OCI-LY1 (cell line): ENCODE results near the gene TMEM178B.

Experiments used
- EZH2 ChIP-seq: fragments of 200-600 bp; sonication (generic), shearing (Covaris generic); IDR thresholded peaks from 2 replicates; pipeline ENCODE4 v1.8.0; 2017; ENCODE audit warnings: borderline replicate concordance, mixed run types, mild to moderate bottlenecking, antibody characterized with exemption, low read length, moderate library complexity, mixed read lengths
- TF ChIP-seq, protein P1 (sequence below): fragments of 200-600 bp; sonication (generic), shearing (Covaris generic); IDR thresholded peaks from 2 replicates; pipeline ENCODE4 v1.5.1; 2017; ENCODE audit warnings: mild to moderate bottlenecking, antibody characterized with exemption, low read length, moderate library complexity, mixed read lengths

DNA sequence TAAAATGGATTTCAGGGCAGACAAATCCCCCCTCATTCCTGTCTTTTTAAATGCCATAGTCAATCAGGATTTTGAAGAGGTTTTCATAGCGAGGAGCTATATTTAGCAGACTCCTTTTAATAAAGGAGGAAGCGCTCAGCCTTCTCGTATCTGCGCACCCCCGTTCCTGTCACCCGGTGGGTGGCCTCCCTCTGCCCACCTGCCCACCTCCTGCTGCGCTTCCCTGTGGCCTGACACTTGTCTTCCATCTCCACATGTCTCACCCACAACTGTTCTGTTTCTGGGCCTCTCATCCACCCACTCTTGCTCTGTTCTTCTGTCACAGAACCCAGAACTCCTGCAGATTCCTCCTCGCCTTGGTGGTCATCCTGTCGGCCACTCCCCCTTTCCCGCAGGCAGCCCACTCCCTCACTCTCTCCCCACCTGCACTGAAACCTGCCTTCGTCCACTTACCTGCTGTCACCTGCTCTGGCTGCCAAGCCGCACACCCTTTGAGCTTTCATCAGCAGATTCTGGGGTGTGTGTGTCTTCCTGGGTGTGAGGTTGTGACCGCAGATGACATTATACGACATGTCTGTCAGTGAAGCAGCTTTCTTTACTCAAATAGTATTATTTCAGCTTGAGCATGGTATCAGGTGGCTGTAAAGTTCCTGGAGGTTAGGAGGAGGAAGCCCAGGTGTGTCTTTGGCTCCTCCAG is 313.8 kb downstream of the TMEM178B start:
- TF ChIP-seq, protein P1, sequence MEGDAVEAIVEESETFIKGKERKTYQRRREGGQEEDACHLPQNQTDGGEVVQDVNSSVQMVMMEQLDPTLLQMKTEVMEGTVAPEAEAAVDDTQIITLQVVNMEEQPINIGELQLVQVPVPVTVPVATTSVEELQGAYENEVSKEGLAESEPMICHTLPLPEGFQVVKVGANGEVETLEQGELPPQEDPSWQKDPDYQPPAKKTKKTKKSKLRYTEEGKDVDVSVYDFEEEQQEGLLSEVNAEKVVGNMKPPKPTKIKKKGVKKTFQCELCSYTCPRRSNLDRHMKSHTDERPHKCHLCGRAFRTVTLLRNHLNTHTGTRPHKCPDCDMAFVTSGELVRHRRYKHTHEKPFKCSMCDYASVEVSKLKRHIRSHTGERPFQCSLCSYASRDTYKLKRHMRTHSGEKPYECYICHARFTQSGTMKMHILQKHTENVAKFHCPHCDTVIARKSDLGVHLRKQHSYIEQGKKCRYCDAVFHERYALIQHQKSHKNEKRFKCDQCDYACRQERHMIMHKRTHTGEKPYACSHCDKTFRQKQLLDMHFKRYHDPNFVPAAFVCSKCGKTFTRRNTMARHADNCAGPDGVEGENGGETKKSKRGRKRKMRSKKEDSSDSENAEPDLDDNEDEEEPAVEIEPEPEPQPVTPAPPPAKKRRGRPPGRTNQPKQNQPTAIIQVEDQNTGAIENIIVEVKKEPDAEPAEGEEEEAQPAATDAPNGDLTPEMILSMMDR = no peak
- no peak for TF ChIP-seq EZH2
